ENCODE data around the gene KRTAP9-2.
A peak's percentile ranks its signal among the peaks of the same experiment; 100 is the strongest.
"Not testable (repeated sequence)": the region's sequence is repeated elsewhere in the genome, so short reads cannot be mapped to it uniquely, and the experiment has no call there.

Gene KRTAP9-2

GRCh38 chr17:41226598-41227095 is at the start of gene KRTAP9-2:
TSS of gene KRTAP9-2 (plus strand) at chr17:41226648. CDS start at chr17:41226655, 7 bp downstream.
- DNase-seq, result not testable (repeated sequence)

GRCh38 chr17:41176744-41177387 is 49.6 kb upstream of the KRTAP9-2 start:
- peak; percentile 54 for DNase-seq

DNA sequence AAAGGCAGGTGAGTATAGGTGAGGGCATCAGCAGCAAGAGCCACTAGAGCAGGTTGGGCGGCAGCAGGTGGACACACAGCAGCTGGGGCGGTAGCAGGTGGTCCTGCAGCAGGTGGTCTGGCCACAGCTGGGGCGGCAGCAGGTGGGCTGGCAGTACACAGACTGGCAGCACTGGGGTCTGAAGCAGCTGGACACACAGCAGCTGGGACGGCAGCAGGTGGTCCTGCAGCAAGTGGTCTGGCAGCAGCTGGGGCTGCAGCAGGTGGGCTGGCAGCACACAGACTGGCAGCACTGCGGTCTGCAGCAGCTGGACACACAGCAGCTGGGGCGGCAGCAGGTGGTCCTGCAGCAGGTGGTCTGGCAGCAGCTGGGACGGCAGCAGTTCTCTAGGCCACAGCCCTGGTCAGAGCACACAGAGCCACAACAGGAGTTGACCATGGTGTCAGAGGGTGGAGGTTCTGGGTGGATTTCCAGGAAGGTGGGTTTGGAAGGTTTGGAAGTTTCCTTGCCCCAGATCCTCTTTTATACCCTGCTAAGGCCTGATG is 48.6 kb upstream of the KRTAP9-2 start, which contains the start of gene KRTAP4-2:
Gene KRTAP4-2 (minus strand): TSS at position 495 of the 545 bp plus-strand sequence. CDS start 57 bp downstream, at position 438.
- DNase-seq, result no peak

DNA sequence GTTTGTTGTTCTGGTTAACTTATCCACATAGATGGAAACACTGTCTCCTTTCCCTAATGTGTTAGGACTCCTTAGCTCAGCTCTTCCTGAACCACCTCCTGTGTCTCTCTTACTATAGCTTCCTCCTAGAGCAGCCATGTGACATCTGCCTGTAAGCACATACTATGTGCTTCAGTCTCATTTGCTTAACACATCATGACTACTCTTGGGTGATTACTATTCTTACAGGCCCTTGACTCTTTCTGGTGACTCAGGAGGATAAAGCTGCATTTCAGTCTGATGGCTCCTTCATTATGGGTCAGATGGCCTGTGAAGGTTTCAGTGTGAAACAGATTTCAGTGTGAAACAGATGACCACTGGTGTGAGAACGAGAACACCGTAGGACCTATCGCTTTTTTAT is 48.1 kb upstream of the KRTAP9-2 start:
- no peak for DNase-seq

- no peak for DNase-seq
Measured at GRCh38 chr17:41178843-41179616, 47.4 kb upstream of the KRTAP9-2 start.

GRCh38 chr17:41184480-41184961 is 41.9 kb upstream of the KRTAP9-2 start, which contains the start of gene KRTAP4-1:
TSS of gene KRTAP4-1 (minus strand) at chr17:41184911. CDS start at chr17:41184854, 57 bp downstream.
- no peak for DNase-seq

DNA sequence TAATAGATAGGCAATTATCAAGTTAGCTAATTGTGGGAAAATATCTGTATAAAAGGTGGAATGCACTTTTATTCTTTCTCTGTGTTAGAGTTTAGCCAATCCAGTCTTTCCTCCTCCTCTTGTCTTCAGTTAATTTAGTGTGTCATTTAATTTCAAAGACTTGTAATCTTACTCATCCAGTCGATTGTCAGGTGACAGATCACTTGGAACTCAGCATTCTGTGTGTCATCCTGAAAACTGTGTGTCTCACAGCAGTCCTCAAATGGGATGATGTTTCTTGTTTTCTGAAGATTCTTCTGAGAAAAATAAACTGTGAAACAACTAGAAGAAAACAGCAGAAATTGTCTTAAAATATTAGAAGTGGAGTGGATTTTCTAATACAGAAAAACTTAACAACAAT is 41.4 kb upstream of the KRTAP9-2 start:
- DNase-seq, result no peak

GRCh38 chr17:41186872-41187271 is 39.6 kb upstream of the KRTAP9-2 start:
- DNase-seq, result peak; percentile 30

- DNase-seq, result not testable (repeated sequence)
Measured at GRCh38 chr17:41189837-41190318, 36.6 kb upstream of the KRTAP9-2 start, which contains the start of gene KRTAP9-1. TSS of gene KRTAP9-1 (plus strand) at chr17:41189887. CDS start at chr17:41189887, 0 bp downstream.

- no peak for DNase-seq
Measured at GRCh38 chr17:41190328-41190727, 36.1 kb upstream of the KRTAP9-2 start.

GRCh38 chr17:41196068-41196467 is 30.4 kb upstream of the KRTAP9-2 start:
- DNase-seq, result no peak

GRCh38 chr17:41199421-41200078 is 26.9 kb upstream of the KRTAP9-2 start:
- DNase-seq, result no peak

GRCh38 chr17:41211845-41212466 is 14.5 kb upstream of the KRTAP9-2 start:
- DNase-seq, result peak; percentile 90

- DNase-seq, result peak; percentile 75
Measured at GRCh38 chr17:41212524-41213169, 13.8 kb upstream of the KRTAP9-2 start.

GRCh38 chr17:41215681-41216080 is 10.8 kb upstream of the KRTAP9-2 start:
- no peak for DNase-seq

- DNase-seq, result no peak
Measured at GRCh38 chr17:41223821-41224220, 2.6 kb upstream of the KRTAP9-2 start.

- DNase-seq, result no peak
Measured at GRCh38 chr17:41226051-41226450, 397 bp upstream of the KRTAP9-2 start.

DNA sequence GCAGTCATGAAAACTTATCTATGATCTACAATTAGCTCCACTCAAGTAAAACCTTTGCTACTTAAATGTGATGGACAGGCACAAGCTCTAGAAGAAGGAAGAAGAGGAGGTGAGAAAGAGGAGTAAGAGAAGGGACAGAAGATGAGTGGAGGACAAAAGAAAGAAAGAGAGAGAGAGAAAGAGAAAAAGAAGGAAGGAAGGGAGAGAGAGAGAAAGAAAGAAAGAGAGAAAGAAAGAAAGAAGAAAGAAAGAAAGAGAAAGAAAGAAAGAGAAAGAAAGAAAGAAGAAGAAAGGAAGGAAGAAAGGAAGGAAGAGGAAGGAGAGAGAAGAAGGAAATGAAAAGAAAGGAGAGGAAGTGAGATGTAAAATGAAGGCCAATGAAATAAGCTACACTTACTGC is 3.6 kb downstream of the KRTAP9-2 start:
- DNase-seq, result no peak

DNA sequence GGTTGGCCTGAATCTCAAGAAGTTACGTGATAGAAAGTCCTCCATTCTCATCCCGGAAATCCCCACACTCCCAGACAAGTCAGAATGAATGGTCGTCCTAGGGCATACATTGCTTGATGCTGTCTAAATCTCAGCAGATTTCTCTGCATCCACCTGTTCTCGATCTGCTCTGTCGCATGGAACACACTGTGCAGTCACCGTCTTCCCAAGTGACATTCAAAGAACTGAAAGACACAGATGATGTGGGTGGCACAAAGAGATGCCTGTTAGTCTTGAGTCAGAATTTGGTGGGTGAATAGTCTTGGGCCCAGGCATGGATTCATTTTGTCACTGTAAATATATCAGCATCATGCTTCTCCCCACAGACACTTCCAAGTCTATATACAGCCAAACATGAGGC is 5.3 kb downstream of the KRTAP9-2 start:
- no peak for DNase-seq

DNA sequence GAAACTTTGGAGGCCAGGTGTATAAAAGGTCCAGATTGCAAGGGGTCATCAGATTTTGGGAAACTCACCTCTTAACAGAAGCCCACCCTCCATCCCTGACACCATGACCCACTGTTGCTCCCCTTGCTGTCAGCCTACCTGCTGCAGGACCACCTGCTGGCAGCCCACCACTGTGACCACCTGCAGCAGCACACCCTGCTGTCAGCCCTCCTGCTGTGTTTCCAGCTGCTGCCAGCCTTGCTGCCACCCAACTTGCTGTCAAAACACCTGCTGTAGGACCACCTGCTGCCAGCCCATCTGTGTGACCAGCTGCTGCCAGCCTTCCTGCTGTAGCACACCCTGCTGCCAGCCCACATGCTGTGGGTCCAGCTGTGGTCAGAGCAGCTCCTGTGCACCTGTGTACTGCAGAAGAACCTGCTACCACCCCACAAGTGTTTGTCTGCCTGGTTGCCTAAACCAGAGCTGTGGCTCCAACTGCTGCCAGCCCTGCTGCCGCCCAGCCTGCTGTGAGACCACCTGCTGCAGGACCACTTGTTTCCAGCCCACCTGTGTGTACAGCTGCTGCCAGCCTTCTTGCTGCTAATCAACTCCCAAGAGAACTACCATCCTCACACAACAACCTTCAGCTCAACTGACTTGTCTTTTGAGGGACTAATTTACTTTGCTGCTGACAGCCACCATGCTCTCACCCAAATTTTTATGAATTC is 6.1 kb downstream of the KRTAP9-2 start, which contains the start of gene KRTAP9-3:
Gene KRTAP9-3 (plus strand): TSS at position 51 of the 707 bp plus-strand sequence. CDS start 53 bp downstream, at position 104.
- DNase-seq, result not testable (repeated sequence)

DNA sequence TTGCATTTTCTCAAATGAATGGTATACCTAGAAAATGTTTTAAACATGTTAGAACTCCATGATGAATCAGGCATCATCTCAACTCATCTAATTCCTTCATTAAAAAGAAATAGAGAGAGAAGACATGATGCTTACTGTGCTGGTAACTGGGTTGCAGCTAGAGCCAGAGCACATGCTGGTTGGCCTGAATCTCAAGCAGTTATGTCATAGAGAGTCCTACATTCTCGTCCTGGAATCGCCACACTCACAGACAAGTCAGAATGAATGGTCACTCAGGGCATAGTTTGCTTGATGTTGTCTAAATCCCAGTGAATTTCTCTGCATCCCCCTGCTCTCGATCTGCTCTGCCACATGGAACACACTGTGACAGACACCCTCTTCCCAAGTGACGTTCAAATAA is 10.7 kb downstream of the KRTAP9-2 start:
- DNase-seq, result not testable (repeated sequence)
